ENCODE data around the gene CUX1. TPM values are rescaled to one million over a fixed set of nuclear protein-coding genes. Genes with fewer than 3 reads are reported as not detected.

The CUX1 gene
- total RNA-seq, 8 experiments from 2014 or later = 9.2 to 52.7 (median 24.2) TPM

GRCh38 chr7:101891936-101892640 is 74.7 kb downstream of the CUX1 start:
- no peak overlapping the region for H3K27ac ChIP-seq
- ATAC-seq (replicated peaks in 6 of 8) = no peak
- 37 to 92% (median 79%) methylated on average over 4 to 9 of the region's 11 CpGs for WGBS, 10 experiments
- peaks cover 7 to 17% of the 10 kb centered on the region in 2 donors for H3K4me1 ChIP-seq (replicated peaks in 1 of 2)
- no peak overlapping the region for H3K4me3 ChIP-seq
- in situ Hi-C loops (cut with MboI; ENCODE audit: low pct_unique_long_range_greater_than_20kb in 2 of 9, low sequenced_read_pairs in 9 of 9, unreplicated experiment in 9 of 9) = no loop called here

- no peak overlapping the region for H3K27ac ChIP-seq
- in situ Hi-C loops (cut with MboI; ENCODE audit: low pct_unique_long_range_greater_than_20kb in 2 of 9, low sequenced_read_pairs in 9 of 9, unreplicated experiment in 9 of 9) = no loop called here
- no peak overlapping the region for H3K4me3 ChIP-seq
- WGBS, 10 experiments = 72 to 100% (median 94%) methylated on average over 4 to 13 of the region's 13 CpGs
- peak in 2 of 8 experiments; percentile 35 to 65 for ATAC-seq (replicated peaks in 6 of 8)
- peaks cover 7 to 17% of the 10 kb centered on the region in 2 donors for H3K4me1 ChIP-seq (replicated peaks in 1 of 2)
Measured at GRCh38 chr7:101893341-101894082, 76.1 kb downstream of the CUX1 start.

GRCh38 chr7:101896316-101896715 is 78.9 kb downstream of the CUX1 start:
- 60 to 100% (median 93%) methylated on average over 1 to 7 of the region's 9 CpGs; no CpG with 5 or more reads in 2 of the 10 experiments for WGBS, 10 experiments
- no peak for ATAC-seq (replicated peaks in 6 of 8)
- Histone ChIP-seq H3K4me3 (no peak overlapping the region), H3K4me1 (replicated peaks in 1 of 2) (peaks cover 7 to 17% of the 10 kb centered on the region in 2 donors), H3K27ac (no peak overlapping the region)
- in situ Hi-C loops (cut with MboI; ENCODE audit: low pct_unique_long_range_greater_than_20kb in 2 of 9, low sequenced_read_pairs in 9 of 9, unreplicated experiment in 9 of 9) = no loop called here

GRCh38 chr7:101896941-101897340 is 79.5 kb downstream of the CUX1 start:
- in situ Hi-C loops (cut with MboI; ENCODE audit: low pct_unique_long_range_greater_than_20kb in 2 of 9, low sequenced_read_pairs in 9 of 9, unreplicated experiment in 9 of 9) = no loop called here
- Histone ChIP-seq H3K4me1 (replicated peaks in 1 of 2) (peaks cover 7 to 17% of the 10 kb centered on the region in 2 donors), H3K4me3 (no peak overlapping the region), H3K27ac (no peak overlapping the region)
- WGBS, 10 experiments = 89 to 100% (median 95%) methylated on average over 2 to 6 of the region's 7 CpGs; no CpG with 5 or more reads in 3 of the 10 experiments
- ATAC-seq (replicated peaks in 6 of 8) = no peak

GRCh38 chr7:101898106-101898505 is 80.7 kb downstream of the CUX1 start:
- H3K4me1 ChIP-seq (replicated peaks in 1 of 2) = peaks cover 4 to 8% of the 10 kb centered on the region in 2 donors
- WGBS, 10 experiments = 63 to 100% (median 83%) methylated on average over 1 to 8 of the region's 10 CpGs
- no peak overlapping the region for H3K4me3 ChIP-seq
- in situ Hi-C loops (cut with MboI; ENCODE audit: low pct_unique_long_range_greater_than_20kb in 2 of 9, low sequenced_read_pairs in 9 of 9, unreplicated experiment in 9 of 9) = no loop called here
- ATAC-seq (replicated peaks in 6 of 8) = no peak
- H3K27ac ChIP-seq = no peak overlapping the region

- no peak for ATAC-seq (replicated peaks in 6 of 8)
- in situ Hi-C loops (cut with MboI; ENCODE audit: low pct_unique_long_range_greater_than_20kb in 2 of 9, low sequenced_read_pairs in 9 of 9, unreplicated experiment in 9 of 9) = no loop called here
- Histone ChIP-seq H3K4me3 (no peak overlapping the region), H3K27ac (no peak overlapping the region), H3K4me1 (replicated peaks in 1 of 2) (peaks cover 2 to 4% of the 10 kb centered on the region in 2 donors)
- 77 to 100% (median 91%) methylated on average over 1 to 6 of the region's 7 CpGs; no CpG with 5 or more reads in 2 of the 10 experiments for WGBS, 10 experiments
Measured at GRCh38 chr7:101899616-101900015, 82.2 kb downstream of the CUX1 start.

- WGBS, 10 experiments = 5 to 100% (median 50%) methylated on average over 1 to 11 of the region's 18 CpGs; no CpG with 5 or more reads in 4 of the 10 experiments
- Histone ChIP-seq H3K27ac (no peak overlapping the region), H3K4me3 (no peak overlapping the region), H3K4me1 (replicated peaks in 1 of 2) (peaks cover 2 to 4% of the 10 kb centered on the region in 2 donors)
- in situ Hi-C loops (cut with MboI; ENCODE audit: low pct_unique_long_range_greater_than_20kb in 2 of 9, low sequenced_read_pairs in 9 of 9, unreplicated experiment in 9 of 9) = no loop called here
- ATAC-seq (replicated peaks in 6 of 8) = peak in 2 of 8 experiments; percentile 85 to 91
Measured at GRCh38 chr7:101900103-101900502, 82.7 kb downstream of the CUX1 start.

- 33 to 100% (median 89%) methylated on average over 2 to 13 of the region's 20 CpGs for WGBS, 10 experiments
- Histone ChIP-seq H3K4me3 (no peak overlapping the region), H3K4me1 (replicated peaks in 1 of 2) (peaks cover 0 to 2% of the 10 kb centered on the region in 2 donors), H3K27ac (no peak overlapping the region)
- ATAC-seq (replicated peaks in 6 of 8) = peak in 2 of 8 experiments; percentile 38 to 75
- in situ Hi-C loops (cut with MboI; ENCODE audit: low pct_unique_long_range_greater_than_20kb in 2 of 9, low sequenced_read_pairs in 9 of 9, unreplicated experiment in 9 of 9) = no loop called here
Measured at GRCh38 chr7:101901661-101902491, 84.5 kb downstream of the CUX1 start.

GRCh38 chr7:101902680-101903514 is 85.5 kb downstream of the CUX1 start:
- H3K27ac ChIP-seq = no peak overlapping the region
- 76 to 96% (median 84%) methylated on average over 4 to 11 of the region's 18 CpGs; no CpG with 5 or more reads in 5 of the 10 experiments for WGBS, 10 experiments

GRCh38 chr7:101903515-101903868 is 86.1 kb downstream of the CUX1 start:
- WGBS, 10 experiments = 78 to 100% (median 97%) methylated on average over 1 to 13 of the region's 13 CpGs; no CpG with 5 or more reads in 2 of the 10 experiments
- Histone ChIP-seq H3K27ac (peak overlapping the region in 1 of 2 donors; percentile 4), H3K4me3 (no peak overlapping the region), H3K4me1 (replicated peaks in 1 of 2) (no peaks in the 10 kb centered on the region)
- ATAC-seq (replicated peaks in 6 of 8) = peak in 3 of 8 experiments; percentile 64 to 71 (median 70)
- in situ Hi-C loops (cut with MboI; ENCODE audit: low pct_unique_long_range_greater_than_20kb in 2 of 9, low sequenced_read_pairs in 9 of 9, unreplicated experiment in 9 of 9) = no loop called here

More at GRCh38 chr7:101902680-101903514, 85.5 kb downstream of the CUX1 start:
- ATAC-seq (replicated peaks in 6 of 8) = no peak
- no peak overlapping the region for H3K4me3 ChIP-seq
- in situ Hi-C loops (cut with MboI; ENCODE audit: low pct_unique_long_range_greater_than_20kb in 2 of 9, low sequenced_read_pairs in 9 of 9, unreplicated experiment in 9 of 9) = no loop called here
- no peaks in the 10 kb centered on the region for H3K4me1 ChIP-seq (replicated peaks in 1 of 2)

- in situ Hi-C loops (cut with MboI; ENCODE audit: low pct_unique_long_range_greater_than_20kb in 2 of 9, low sequenced_read_pairs in 9 of 9, unreplicated experiment in 9 of 9) = no loop called here
- ATAC-seq (replicated peaks in 6 of 8) = no peak
- 83 to 100% (median 100%) methylated on average over 1 to 5 of the region's 10 CpGs; no CpG with 5 or more reads in 1 of the 10 experiments for WGBS, 10 experiments
- Histone ChIP-seq H3K4me3 (no peak overlapping the region), H3K4me1 (replicated peaks in 1 of 2) (no peaks in the 10 kb centered on the region), H3K27ac (no peak overlapping the region)
Measured at GRCh38 chr7:101904019-101904418, 86.6 kb downstream of the CUX1 start.

- WGBS, 10 experiments = 89 to 100% (median 98%) methylated on average over 1 to 9 of the region's 17 CpGs; no CpG with 5 or more reads in 2 of the 10 experiments
- H3K27ac ChIP-seq = no peak overlapping the region
- H3K4me1 ChIP-seq (replicated peaks in 1 of 2) = no peaks in the 10 kb centered on the region
- H3K4me3 ChIP-seq = no peak overlapping the region
- in situ Hi-C loops (cut with MboI; ENCODE audit: low pct_unique_long_range_greater_than_20kb in 2 of 9, low sequenced_read_pairs in 9 of 9, unreplicated experiment in 9 of 9) = no loop called here
- no peak for ATAC-seq (replicated peaks in 6 of 8)
Measured at GRCh38 chr7:101905203-101905865, 87.9 kb downstream of the CUX1 start.

Data from motor neuron (in vitro differentiated cells).